HUES64 (cell line): ENCODE results near the gene SORCS3.

ENCODE experiments used
- H3K27ac ChIP-seq: 2 replicates; pipeline ENCODE4 v1.7.0; 2013; ENCODE audit warnings: low read depth, low read length, inconsistent platforms
- H3K27me3 ChIP-seq: 2 replicates; pipeline ENCODE4 v1.6.1; 2013; ENCODE audit warnings: mild to moderate bottlenecking, low read length; ENCODE audit not compliant: insufficient read depth
- H3K36me3 ChIP-seq: 2 replicates; pipeline ENCODE4 v1.6.1; 2013; ENCODE audit warnings: mild to moderate bottlenecking, low read length; ENCODE audit not compliant: insufficient read depth
- H3K4me1 ChIP-seq: 2 replicates; pipeline ENCODE4 v1.6.1; 2013; ENCODE audit warnings: mild to moderate bottlenecking, low read length, moderate library complexity; ENCODE audit not compliant: insufficient read depth
- H3K4me3 ChIP-seq: 2 replicates; pipeline ENCODE4 v1.5.1; 2013; ENCODE audit warnings: mild to moderate bottlenecking, low read length, moderate library complexity
- H3K9ac ChIP-seq: 2 replicates; pipeline ENCODE4 v1.6.1; 2013; ENCODE audit warnings: mild to moderate bottlenecking, low read depth, low read length
- H3K9me3 ChIP-seq: 2 replicates; pipeline ENCODE4 v1.6.1; 2013; ENCODE audit warnings: low read depth, low read length; ENCODE audit not compliant: insufficient read depth
- WGBS: fragments of 150-250, 120-280 bp; methylation state at CpG from one replicate; pipeline ENCODE4 v1.1.7; 2013; ENCODE audit warnings: missing lambda C conversion rate; 5-methylcytosine and 5-hydroxymethylcytosine counted together

SORCS3 gene

GRCh38 chr10:105024184-105024583, 383.1 kb downstream of the SORCS3 start:
- Histone ChIP-seq H3K9ac (no peak overlapping the region), H3K4me3 (no peak overlapping the region), H3K4me1 (peaks cover 26% of the 10 kb centered on the region)

GRCh38 chr10:105025092-105025491, 384.0 kb downstream of the SORCS3 start:
- peaks cover 26% of the 10 kb centered on the region for H3K4me1 ChIP-seq
- no peak overlapping the region for H3K4me3 ChIP-seq
- no peak overlapping the region for H3K9ac ChIP-seq
- no peaks in the 10 kb centered on the region for H3K27me3 ChIP-seq
- 86% methylated on average over 1 of the region's 1 CpG for WGBS
- no peaks in the 10 kb centered on the region for H3K9me3 ChIP-seq
- peak overlapping the region; percentile 47; the same call in 1 of the 2 replicates for H3K27ac ChIP-seq
- no peaks in the 10 kb centered on the region for H3K36me3 ChIP-seq

More at GRCh38 chr10:105024184-105024583, 383.1 kb downstream of the SORCS3 start:
- Histone ChIP-seq H3K9me3 (no peaks in the 10 kb centered on the region), H3K27me3 (no peaks in the 10 kb centered on the region), H3K36me3 (no peaks in the 10 kb centered on the region), H3K27ac (no peak overlapping the region)

- H3K9me3 ChIP-seq: no peaks in the 10 kb centered on the region
- no peak overlapping the region for H3K4me3 ChIP-seq
- no peaks in the 10 kb centered on the region for H3K36me3 ChIP-seq
- H3K27me3 ChIP-seq: no peaks in the 10 kb centered on the region
- H3K4me1 ChIP-seq: peaks cover 26% of the 10 kb centered on the region
- WGBS: 96% methylated on average over 5 of the region's 5 CpGs
- H3K27ac ChIP-seq: no peak overlapping the region
- no peak overlapping the region for H3K9ac ChIP-seq
These were observed 385.5 kb downstream of the SORCS3 start for GRCh38 chr10:105026566-105026965.

GRCh38 chr10:105029286-105029685, 388.2 kb downstream of the SORCS3 start:
- WGBS: 85% methylated on average over 1 of the region's 1 CpG
- no peaks in the 10 kb centered on the region for H3K9me3 ChIP-seq
- no peak overlapping the region for H3K4me3 ChIP-seq
- no peaks in the 10 kb centered on the region for H3K36me3 ChIP-seq
- no peak overlapping the region for H3K9ac ChIP-seq
- no peaks in the 10 kb centered on the region for H3K27me3 ChIP-seq
- H3K4me1 ChIP-seq: peaks cover 12% of the 10 kb centered on the region
- no peak overlapping the region for H3K27ac ChIP-seq

- H3K27me3 ChIP-seq: no peaks in the 10 kb centered on the region
- H3K4me1 ChIP-seq: no peaks in the 10 kb centered on the region
- H3K9me3 ChIP-seq: no peaks in the 10 kb centered on the region
- no peak overlapping the region for H3K9ac ChIP-seq
- no peak overlapping the region for H3K4me3 ChIP-seq
- H3K36me3 ChIP-seq: no peaks in the 10 kb centered on the region
- H3K27ac ChIP-seq: no peak overlapping the region
These were observed 395.9 kb downstream of the SORCS3 start for GRCh38 chr10:105037022-105037421.

- Histone ChIP-seq H3K9ac (no peak overlapping the region), H3K27me3 (no peaks in the 10 kb centered on the region), H3K9me3 (no peaks in the 10 kb centered on the region), H3K4me1 (no peaks in the 10 kb centered on the region), H3K4me3 (no peak overlapping the region), H3K36me3 (no peaks in the 10 kb centered on the region), H3K27ac (no peak overlapping the region)
- 83% methylated on average over 1 of the region's 1 CpG for WGBS
These were observed 400.9 kb downstream of the SORCS3 start for GRCh38 chr10:105041956-105042355.

GRCh38 chr10:105042906-105043552, 401.9 kb downstream of the SORCS3 start:
- no peaks in the 10 kb centered on the region for H3K36me3 ChIP-seq
- 93% methylated on average over 4 of the region's 4 CpGs for WGBS
- H3K27ac ChIP-seq: no peak overlapping the region
- H3K27me3 ChIP-seq: no peaks in the 10 kb centered on the region
- H3K9me3 ChIP-seq: no peaks in the 10 kb centered on the region
- H3K4me3 ChIP-seq: no peak overlapping the region
- H3K9ac ChIP-seq: no peak overlapping the region
- no peaks in the 10 kb centered on the region for H3K4me1 ChIP-seq

GRCh38 chr10:105044902-105045301, 403.8 kb downstream of the SORCS3 start:
- 92% methylated on average over 3 of the region's 3 CpGs for WGBS
- H3K9me3 ChIP-seq: no peaks in the 10 kb centered on the region
- H3K4me1 ChIP-seq: no peaks in the 10 kb centered on the region
- no peak overlapping the region for H3K27ac ChIP-seq
- H3K36me3 ChIP-seq: no peaks in the 10 kb centered on the region
- no peak overlapping the region for H3K4me3 ChIP-seq
- H3K27me3 ChIP-seq: no peaks in the 10 kb centered on the region
- no peak overlapping the region for H3K9ac ChIP-seq

GRCh38 chr10:105056413-105056812, 415.3 kb downstream of the SORCS3 start:
- no peak overlapping the region for H3K27ac ChIP-seq

GRCh38 chr10:105062951-105063350, 421.9 kb downstream of the SORCS3 start:
- Histone ChIP-seq H3K9me3 (no peaks in the 10 kb centered on the region), H3K4me1 (no peaks in the 10 kb centered on the region), H3K36me3 (no peaks in the 10 kb centered on the region), H3K4me3 (no peak overlapping the region), H3K9ac (no peak overlapping the region), H3K27ac (no peak overlapping the region), H3K27me3 (no peaks in the 10 kb centered on the region)
- 97% methylated on average over 5 of the region's 5 CpGs for WGBS

More at GRCh38 chr10:105056413-105056812, 415.3 kb downstream of the SORCS3 start:
- Histone ChIP-seq H3K9ac (no peak overlapping the region), H3K4me1 (no peaks in the 10 kb centered on the region), H3K9me3 (no peaks in the 10 kb centered on the region), H3K4me3 (no peak overlapping the region), H3K27me3 (no peaks in the 10 kb centered on the region), H3K36me3 (no peaks in the 10 kb centered on the region)
- 93% methylated on average over 2 of the region's 2 CpGs for WGBS

GRCh38 chr10:105063796-105064195, 422.7 kb downstream of the SORCS3 start:
- Histone ChIP-seq H3K9me3 (no peaks in the 10 kb centered on the region), H3K9ac (no peak overlapping the region), H3K4me1 (no peaks in the 10 kb centered on the region), H3K27me3 (no peaks in the 10 kb centered on the region), H3K27ac (no peak overlapping the region), H3K4me3 (no peak overlapping the region), H3K36me3 (no peaks in the 10 kb centered on the region)
- WGBS: 43% methylated on average over 5 of the region's 5 CpGs

GRCh38 chr10:105068497-105068896, 427.4 kb downstream of the SORCS3 start:
- no peak overlapping the region for H3K9ac ChIP-seq
- no peak overlapping the region for H3K27ac ChIP-seq
- no peak overlapping the region for H3K4me3 ChIP-seq
- 94% methylated on average over 3 of the region's 3 CpGs for WGBS
- H3K36me3 ChIP-seq: no peaks in the 10 kb centered on the region
- H3K9me3 ChIP-seq: no peaks in the 10 kb centered on the region
- no peaks in the 10 kb centered on the region for H3K4me1 ChIP-seq
- no peaks in the 10 kb centered on the region for H3K27me3 ChIP-seq
